Measurements from ENCODE around the gene STAT6.
A peak's percentile ranks its signal among the peaks of the same experiment; 100 is the strongest.

Gene STAT6

GRCh38 chr12:57157588-57158173 lies 46.5 kb upstream of the STAT6 start:
- ChIA-PET POLR2A (no interaction called here), CTCF (interaction anchor here (0.7 to 1.9 kb wide), 7 partner anchors 10 to 45 kb away, joined by 3 to 7 read pairs (median 3); no protein-coding TSS in a partner anchor)
- no peak for TF ChIP-seq CTCF (IDR thresholded peaks at IDR 0.05; ENCODE audit: control extremely low read depth, extremely low read depth, low read depth, missing control alignments)
- DNase-seq (ENCODE audit: extremely low spot score) = no peak

GRCh38 chr12:57156701-57157403 lies 45.7 kb upstream of the STAT6 start:
- CTCF ChIA-PET = interaction anchor here (0.8 to 1.9 kb wide), 7 partner anchors 10 to 26 kb away, joined by 3 to 7 read pairs (median 3); no protein-coding TSS in a partner anchor
- POLR2A ChIA-PET = no interaction called here
- no peak for DNase-seq (ENCODE audit: extremely low spot score)
- no peak for TF ChIP-seq CTCF (IDR thresholded peaks at IDR 0.05; ENCODE audit: control extremely low read depth, extremely low read depth, low read depth, missing control alignments)

GRCh38 chr12:57154804-57155434 lies 43.8 kb upstream of the STAT6 start:
- CTCF ChIA-PET = interaction anchor here (1.2 kb wide), 1 partner anchor 26 kb away, joined by 4 read pairs; no protein-coding TSS in a partner anchor
- peak; percentile 45 for DNase-seq (ENCODE audit: extremely low spot score)
- no peak for TF ChIP-seq CTCF (IDR thresholded peaks at IDR 0.05; ENCODE audit: control extremely low read depth, extremely low read depth, low read depth, missing control alignments)
- POLR2A ChIA-PET = no interaction called here

GRCh38 chr12:57154076-57154475 lies 42.9 kb upstream of the STAT6 start:
- POLR2A ChIA-PET = no interaction called here
- CTCF ChIA-PET = interaction anchor here (1.2 kb wide), 1 partner anchor 27 kb away, joined by 4 read pairs; no protein-coding TSS in a partner anchor
- no peak for DNase-seq (ENCODE audit: extremely low spot score)
- no peak for TF ChIP-seq CTCF (IDR thresholded peaks at IDR 0.05; ENCODE audit: control extremely low read depth, extremely low read depth, low read depth, missing control alignments)

- no peak for TF ChIP-seq CTCF (IDR thresholded peaks at IDR 0.05; ENCODE audit: control extremely low read depth, extremely low read depth, low read depth, missing control alignments)
- ChIA-PET CTCF (no interaction called here), POLR2A (no interaction called here)
Measured at GRCh38 chr12:57153415-57153997, 42.3 kb upstream of the STAT6 start.

GRCh38 chr12:57152639-57153038 lies 41.5 kb upstream of the STAT6 start:
- TF ChIP-seq CTCF (IDR thresholded peaks at IDR 0.05; ENCODE audit: control extremely low read depth, extremely low read depth, low read depth, missing control alignments) = no peak
- ChIA-PET CTCF (interaction anchor here (1.4 kb wide), 1 partner anchor 29 kb away, joined by 4 read pairs; no protein-coding TSS in a partner anchor), POLR2A (no interaction called here)
- DNase-seq (ENCODE audit: extremely low spot score) = no peak

More at GRCh38 chr12:57153415-57153997, 42.3 kb upstream of the STAT6 start:
- DNase-seq (ENCODE audit: extremely low spot score) = no peak

Measured in GM10248 (cell line).